Measurements from ENCODE around the gene FAF1.
"Not testable (repeated sequence)": the region's sequence is repeated elsewhere in the genome, so short reads cannot be mapped to it uniquely, and the experiment has no call there.

FAF1 gene

GRCh38 chr1:50907610-50908009, 52.5 kb downstream of the FAF1 start:
- not testable (repeated sequence) for DNase-seq

- DNase-seq = not testable (repeated sequence)
Measured at GRCh38 chr1:50906050-50906449, 54.0 kb downstream of the FAF1 start.

- DNase-seq = no peak
Measured at GRCh38 chr1:50902419-50902818, 57.6 kb downstream of the FAF1 start.

- DNase-seq = no peak
Measured at GRCh38 chr1:50901872-50902271, 58.2 kb downstream of the FAF1 start.

- no peak for DNase-seq
Measured at GRCh38 chr1:50898773-50899172, 61.3 kb downstream of the FAF1 start.

GRCh38 chr1:50894340-50894739, 65.7 kb downstream of the FAF1 start:
- no peak for DNase-seq

GRCh38 chr1:50893466-50893865, 66.6 kb downstream of the FAF1 start:
- no peak for DNase-seq

GRCh38 chr1:50887555-50887954, 72.5 kb downstream of the FAF1 start:
- DNase-seq = not testable (repeated sequence)

- no peak for DNase-seq
Measured at GRCh38 chr1:50880373-50880772, 79.7 kb downstream of the FAF1 start.

GRCh38 chr1:50879137-50879536, 80.9 kb downstream of the FAF1 start:
- no peak for DNase-seq

- no peak for DNase-seq
Measured at GRCh38 chr1:50878434-50878833, 81.6 kb downstream of the FAF1 start.

GRCh38 chr1:50877641-50878040, 82.4 kb downstream of the FAF1 start:
- no peak for DNase-seq

GRCh38 chr1:50873458-50874187, 86.4 kb downstream of the FAF1 start:
- peak; percentile 56 for DNase-seq

GRCh38 chr1:50864845-50865244, 95.2 kb downstream of the FAF1 start:
- not testable (repeated sequence) for DNase-seq

GRCh38 chr1:50861772-50862171, 98.3 kb downstream of the FAF1 start:
- DNase-seq = peak; percentile 63

- DNase-seq = no peak
Measured at GRCh38 chr1:50860702-50861101, 99.4 kb downstream of the FAF1 start.

- no peak for DNase-seq
Measured at GRCh38 chr1:50860256-50860655, 99.8 kb downstream of the FAF1 start.

- no peak for DNase-seq
Measured at GRCh38 chr1:50859657-50860056, 100.4 kb downstream of the FAF1 start.

- DNase-seq = no peak
Measured at GRCh38 chr1:50858761-50859160, 101.3 kb downstream of the FAF1 start.

- DNase-seq = no peak
Measured at GRCh38 chr1:50857702-50858101, 102.4 kb downstream of the FAF1 start.

GRCh38 chr1:50853325-50853724, 106.7 kb downstream of the FAF1 start:
- no peak for DNase-seq

- DNase-seq = no peak
Measured at GRCh38 chr1:50852889-50853288, 107.2 kb downstream of the FAF1 start.

- no peak for DNase-seq
Measured at GRCh38 chr1:50851466-50851865, 108.6 kb downstream of the FAF1 start.

- DNase-seq = no peak
Measured at GRCh38 chr1:50851034-50851433, 109.0 kb downstream of the FAF1 start.

- DNase-seq = no peak
Measured at GRCh38 chr1:50847303-50847702, 112.8 kb downstream of the FAF1 start.
